SK-N-SH treated with all-trans-retinoic acid at 6 μM for 48 hours (cell line): Measurements from ENCODE around the gene IFIT2.

Experiments used
- ATAC-seq: fragments of 200-7000 bp; cut with Tn5 transposase; 3 replicates; pipeline ENCODE4 v1.9.1; 2020; ENCODE audit warnings: mild to moderate bottlenecking, moderate library complexity
- ARNTL ChIP-seq: fragments of 450-650 bp; formaldehyde crosslinking; IDR thresholded peaks from 2 replicates; pipeline ENCODE4 v1.5.0; 2020; ENCODE audit warnings: low read depth, mild to moderate bottlenecking, moderate library complexity, borderline replicate concordance
- CSDC2 ChIP-seq: fragments of 250-450 bp; sonication (Bioruptor Pico); IDR thresholded peaks from 2 replicates; pipeline ENCODE4 v1.5.0; 2020; ENCODE audit warnings: mild to moderate bottlenecking, moderate library complexity
- ESRRG ChIP-seq: fragments of 250-450 bp; sonication (Bioruptor Pico); IDR thresholded peaks from 2 replicates; pipeline ENCODE4 v1.6.1; 2021; ENCODE audit warnings: mild to moderate bottlenecking
- GLIS3 ChIP-seq: fragments of 250-450 bp; sonication (Bioruptor Pico); IDR thresholded peaks from 2 replicates; pipeline ENCODE4 v1.5.0; 2020; ENCODE audit warnings: mild to moderate bottlenecking, moderate library complexity
- ISL1 ChIP-seq: fragments of 250-450 bp; sonication (Bioruptor Pico); IDR thresholded peaks from 2 replicates; pipeline ENCODE4 v2.1.2; 2022; ENCODE audit warnings: mild to moderate bottlenecking, moderate library complexity
- OSR1 ChIP-seq: fragments of 250-450 bp; sonication (Bioruptor Pico); IDR thresholded peaks from 2 replicates; pipeline ENCODE4 v1.8.0; 2022; ENCODE audit warnings: moderate library complexity, mild to moderate bottlenecking, inconsistent platforms
- PPARA ChIP-seq: fragments of 250-450 bp; sonication (Bioruptor Pico); IDR thresholded peaks from 2 replicates; pipeline ENCODE4 v1.5.0; 2020; ENCODE audit warnings: mild to moderate bottlenecking, borderline replicate concordance
- RARB ChIP-seq: fragments of 250-450 bp; sonication (Bioruptor Pico); IDR thresholded peaks from 2 replicates; pipeline ENCODE4 v1.8.0; 2021; ENCODE audit warnings: mild to moderate bottlenecking, moderate library complexity
- SNAI2 ChIP-seq: fragments of 250-450 bp; sonication (Bioruptor Pico); IDR thresholded peaks from 2 replicates; pipeline ENCODE4 v1.5.0; 2020; ENCODE audit warnings: mild to moderate bottlenecking, moderate library complexity
- TCF4 ChIP-seq: fragments of 250-450 bp; sonication (Bioruptor Pico); IDR thresholded peaks from 2 replicates; pipeline ENCODE4 v1.8.0; 2021; ENCODE audit warnings: mild to moderate bottlenecking, moderate library complexity, borderline replicate concordance
- TOX ChIP-seq: fragments of 250-450 bp; sonication (Bioruptor Pico); IDR thresholded peaks from 2 replicates; pipeline ENCODE4 v1.8.0; 2021; ENCODE audit warnings: mild to moderate bottlenecking, moderate library complexity, borderline replicate concordance
- ZC3H10 ChIP-seq: fragments of 250-450 bp; sonication (Bioruptor Pico); IDR thresholded peaks from 2 replicates; pipeline ENCODE4 v1.5.1; 2021; ENCODE audit warnings: mild to moderate bottlenecking, moderate library complexity
- ZFP3 ChIP-seq: fragments of 250-450 bp; sonication (Bioruptor Pico); IDR thresholded peaks from 2 replicates; pipeline ENCODE4 v1.5.0; 2020; ENCODE audit warnings: mild to moderate bottlenecking, moderate library complexity
- ZFP30 ChIP-seq: fragments of 450-650 bp; formaldehyde crosslinking; IDR thresholded peaks from 2 replicates; pipeline ENCODE4 v1.5.0; 2022; ENCODE audit warnings: mild to moderate bottlenecking, moderate library complexity
- ZNF565 ChIP-seq: fragments of 450-650 bp; formaldehyde crosslinking; conservative IDR thresholded peaks from 2 replicates; pipeline ENCODE4 v1.5.0; 2020; ENCODE audit warnings: low read depth, mild to moderate bottlenecking, moderate library complexity
- ZNF70 ChIP-seq: fragments of 450-650 bp; formaldehyde crosslinking; IDR thresholded peaks from 2 replicates; pipeline ENCODE4 v1.5.0; 2020; ENCODE audit warnings: mild to moderate bottlenecking, moderate library complexity
- TF ChIP-seq, protein P1 (sequence below): fragments of 250-450 bp; sonication (Bioruptor Pico); IDR thresholded peaks from 2 replicates; pipeline ENCODE4 v1.5.1; 2020; ENCODE audit warnings: low read depth, mild to moderate bottlenecking, moderate library complexity
- TF ChIP-seq, protein P2 (sequence below): fragments of 250-450 bp; sonication (Bioruptor Pico); IDR thresholded peaks from 2 replicates; pipeline ENCODE4 v1.5.0; 2020; ENCODE audit warnings: mild to moderate bottlenecking, moderate library complexity
- TF ChIP-seq, protein P3 (sequence below): fragments of 250-450 bp; sonication (Bioruptor Pico); IDR thresholded peaks from 2 replicates; pipeline ENCODE4 v1.8.0; 2020; ENCODE audit warnings: mild to moderate bottlenecking, moderate library complexity, borderline replicate concordance
- TF ChIP-seq, protein P4 (sequence below): fragments of 250-450 bp; sonication (Bioruptor Pico); IDR thresholded peaks from 2 replicates; pipeline ENCODE4 v1.8.0; 2021; ENCODE audit warnings: low read depth, mild to moderate bottlenecking, moderate library complexity, borderline replicate concordance

The IFIT2 gene

DNA sequence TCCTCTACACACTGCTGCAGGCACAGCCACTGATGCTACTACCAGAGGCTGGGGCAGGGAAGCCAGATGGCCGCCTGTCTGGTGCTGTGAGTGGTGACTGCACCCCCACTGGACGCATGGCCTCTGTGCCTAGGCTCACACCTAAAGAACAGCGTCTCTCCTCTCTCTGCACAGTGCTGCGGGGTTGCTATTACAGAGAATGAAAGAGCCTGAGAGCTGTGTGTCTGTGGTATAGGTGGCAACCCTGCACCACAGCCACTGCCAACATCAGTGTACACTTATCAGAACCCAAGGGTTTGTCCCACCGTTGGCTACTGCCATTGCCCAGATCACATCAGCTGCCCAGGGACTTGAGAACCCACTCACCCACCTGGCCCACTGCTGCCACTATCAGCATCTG lies 4.1 kb upstream of the IFIT2 start:
- TF ChIP-seq ZNF70 (CRISPR knock-in tag) (no peak), CSDC2 (no peak), ZFP30 (CRISPR knock-in tag) (no peak), ARNTL (CRISPR knock-in tag) (no peak), ZC3H10 (CRISPR knock-in tag) (no peak), TCF4 (CRISPR knock-in tag) (no peak), PPARA (CRISPR knock-in tag) (no peak), OSR1 (CRISPR knock-in tag) (no peak), ZNF565 (CRISPR knock-in tag) (no peak), GLIS3 (CRISPR knock-in tag) (no peak), ISL1 (CRISPR knock-in tag) (no peak), ZFP3 (CRISPR knock-in tag) (no peak), RARB (no peak), TOX (CRISPR knock-in tag) (no peak)
- TF ChIP-seq, protein P1, sequence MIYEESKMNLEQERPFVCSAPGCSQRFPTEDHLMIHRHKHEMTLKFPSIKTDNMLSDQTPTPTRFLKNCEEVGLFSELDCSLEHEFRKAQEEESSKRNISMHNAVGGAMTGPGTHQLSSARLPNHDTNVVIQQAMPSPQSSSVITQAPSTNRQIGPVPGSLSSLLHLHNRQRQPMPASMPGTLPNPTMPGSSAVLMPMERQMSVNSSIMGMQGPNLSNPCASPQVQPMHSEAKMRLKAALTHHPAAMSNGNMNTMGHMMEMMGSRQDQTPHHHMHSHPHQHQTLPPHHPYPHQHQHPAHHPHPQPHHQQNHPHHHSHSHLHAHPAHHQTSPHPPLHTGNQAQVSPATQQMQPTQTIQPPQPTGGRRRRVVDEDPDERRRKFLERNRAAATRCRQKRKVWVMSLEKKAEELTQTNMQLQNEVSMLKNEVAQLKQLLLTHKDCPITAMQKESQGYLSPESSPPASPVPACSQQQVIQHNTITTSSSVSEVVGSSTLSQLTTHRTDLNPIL (CRISPR knock-in tag) = no peak
- TF ChIP-seq, protein P2, sequence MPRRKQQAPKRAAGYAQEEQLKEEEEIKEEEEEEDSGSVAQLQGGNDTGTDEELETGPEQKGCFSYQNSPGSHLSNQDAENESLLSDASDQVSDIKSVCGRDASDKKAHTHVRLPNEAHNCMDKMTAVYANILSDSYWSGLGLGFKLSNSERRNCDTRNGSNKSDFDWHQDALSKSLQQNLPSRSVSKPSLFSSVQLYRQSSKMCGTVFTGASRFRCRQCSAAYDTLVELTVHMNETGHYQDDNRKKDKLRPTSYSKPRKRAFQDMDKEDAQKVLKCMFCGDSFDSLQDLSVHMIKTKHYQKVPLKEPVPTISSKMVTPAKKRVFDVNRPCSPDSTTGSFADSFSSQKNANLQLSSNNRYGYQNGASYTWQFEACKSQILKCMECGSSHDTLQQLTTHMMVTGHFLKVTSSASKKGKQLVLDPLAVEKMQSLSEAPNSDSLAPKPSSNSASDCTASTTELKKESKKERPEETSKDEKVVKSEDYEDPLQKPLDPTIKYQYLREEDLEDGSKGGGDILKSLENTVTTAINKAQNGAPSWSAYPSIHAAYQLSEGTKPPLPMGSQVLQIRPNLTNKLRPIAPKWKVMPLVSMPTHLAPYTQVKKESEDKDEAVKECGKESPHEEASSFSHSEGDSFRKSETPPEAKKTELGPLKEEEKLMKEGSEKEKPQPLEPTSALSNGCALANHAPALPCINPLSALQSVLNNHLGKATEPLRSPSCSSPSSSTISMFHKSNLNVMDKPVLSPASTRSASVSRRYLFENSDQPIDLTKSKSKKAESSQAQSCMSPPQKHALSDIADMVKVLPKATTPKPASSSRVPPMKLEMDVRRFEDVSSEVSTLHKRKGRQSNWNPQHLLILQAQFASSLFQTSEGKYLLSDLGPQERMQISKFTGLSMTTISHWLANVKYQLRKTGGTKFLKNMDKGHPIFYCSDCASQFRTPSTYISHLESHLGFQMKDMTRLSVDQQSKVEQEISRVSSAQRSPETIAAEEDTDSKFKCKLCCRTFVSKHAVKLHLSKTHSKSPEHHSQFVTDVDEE (CRISPR knock-in tag) = no peak
- no peak for ATAC-seq

DNA sequence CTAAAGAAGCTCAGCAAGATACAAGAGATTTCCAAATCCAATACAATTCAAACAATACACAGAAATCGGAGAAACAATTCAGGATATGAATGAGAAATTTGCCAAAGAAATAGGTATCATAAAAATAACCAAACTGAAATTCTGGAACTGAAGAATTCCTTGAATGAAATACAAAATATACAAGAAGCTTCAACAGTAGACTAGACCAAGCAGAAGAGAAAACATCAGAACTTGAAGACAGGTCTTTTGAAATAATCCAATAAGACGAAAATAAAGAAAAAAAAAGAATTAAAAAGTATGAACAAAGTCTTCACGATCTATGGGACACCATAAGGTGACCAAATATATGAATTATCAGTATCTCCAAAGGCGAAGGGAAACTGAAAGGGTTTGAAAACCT lies 2.8 kb upstream of the IFIT2 start:
- TF ChIP-seq TOX (CRISPR knock-in tag) (no peak), ESRRG (CRISPR knock-in tag) (no peak), ZFP30 (CRISPR knock-in tag) (peak; percentile 58; the same call in 1 of the 2 replicates)

DNA sequence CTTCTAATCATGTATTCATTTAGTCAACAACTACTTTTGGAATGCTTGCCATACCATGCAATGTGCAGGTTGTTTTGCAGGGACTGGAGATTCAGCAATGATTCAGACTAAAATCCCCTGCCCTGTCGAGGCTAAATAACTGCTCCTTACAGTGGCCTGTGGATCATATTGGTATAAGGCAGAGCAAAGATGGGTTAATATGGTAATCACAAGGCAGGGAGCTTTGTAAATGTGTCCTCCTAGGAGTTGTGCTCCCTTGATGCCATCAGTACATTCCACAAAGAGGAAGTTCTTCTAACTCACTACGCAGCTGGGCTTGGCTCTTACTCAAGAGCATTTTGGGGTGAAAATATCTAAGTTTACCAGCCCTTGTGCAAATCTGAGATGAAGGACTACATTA lies 614 bp upstream of the IFIT2 start:
- peak; percentile 64 for ATAC-seq
- TF ChIP-seq, protein P1 (CRISPR knock-in tag) = no peak
- TF ChIP-seq ZFP3 (CRISPR knock-in tag) (no peak), TCF4 (CRISPR knock-in tag) (no peak), ZNF70 (CRISPR knock-in tag) (no peak), ZC3H10 (CRISPR knock-in tag) (no peak), OSR1 (CRISPR knock-in tag) (no peak), SNAI2 (CRISPR knock-in tag) (no peak), ARNTL (CRISPR knock-in tag) (no peak), GLIS3 (CRISPR knock-in tag) (no peak), PPARA (CRISPR knock-in tag) (no peak), RARB (no peak), CSDC2 (no peak), ZFP30 (CRISPR knock-in tag) (no peak)
- TF ChIP-seq, protein P3, sequence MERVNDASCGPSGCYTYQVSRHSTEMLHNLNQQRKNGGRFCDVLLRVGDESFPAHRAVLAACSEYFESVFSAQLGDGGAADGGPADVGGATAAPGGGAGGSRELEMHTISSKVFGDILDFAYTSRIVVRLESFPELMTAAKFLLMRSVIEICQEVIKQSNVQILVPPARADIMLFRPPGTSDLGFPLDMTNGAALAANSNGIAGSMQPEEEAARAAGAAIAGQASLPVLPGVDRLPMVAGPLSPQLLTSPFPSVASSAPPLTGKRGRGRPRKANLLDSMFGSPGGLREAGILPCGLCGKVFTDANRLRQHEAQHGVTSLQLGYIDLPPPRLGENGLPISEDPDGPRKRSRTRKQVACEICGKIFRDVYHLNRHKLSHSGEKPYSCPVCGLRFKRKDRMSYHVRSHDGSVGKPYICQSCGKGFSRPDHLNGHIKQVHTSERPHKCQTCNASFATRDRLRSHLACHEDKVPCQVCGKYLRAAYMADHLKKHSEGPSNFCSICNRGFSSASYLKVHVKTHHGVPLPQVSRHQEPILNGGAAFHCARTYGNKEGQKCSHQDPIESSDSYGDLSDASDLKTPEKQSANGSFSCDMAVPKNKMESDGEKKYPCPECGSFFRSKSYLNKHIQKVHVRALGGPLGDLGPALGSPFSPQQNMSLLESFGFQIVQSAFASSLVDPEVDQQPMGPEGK (CRISPR knock-in tag) = no peak
- TF ChIP-seq, protein P4, sequence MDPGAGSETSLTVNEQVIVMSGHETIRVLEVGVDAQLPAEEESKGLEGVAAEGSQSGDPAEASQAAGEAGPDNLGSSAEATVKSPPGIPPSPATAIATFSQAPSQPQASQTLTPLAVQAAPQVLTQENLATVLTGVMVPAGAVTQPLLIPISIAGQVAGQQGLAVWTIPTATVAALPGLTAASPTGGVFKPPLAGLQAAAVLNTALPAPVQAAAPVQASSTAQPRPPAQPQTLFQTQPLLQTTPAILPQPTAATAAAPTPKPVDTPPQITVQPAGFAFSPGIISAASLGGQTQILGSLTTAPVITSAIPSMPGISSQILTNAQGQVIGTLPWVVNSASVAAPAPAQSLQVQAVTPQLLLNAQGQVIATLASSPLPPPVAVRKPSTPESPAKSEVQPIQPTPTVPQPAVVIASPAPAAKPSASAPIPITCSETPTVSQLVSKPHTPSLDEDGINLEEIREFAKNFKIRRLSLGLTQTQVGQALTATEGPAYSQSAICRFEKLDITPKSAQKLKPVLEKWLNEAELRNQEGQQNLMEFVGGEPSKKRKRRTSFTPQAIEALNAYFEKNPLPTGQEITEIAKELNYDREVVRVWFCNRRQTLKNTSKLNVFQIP (CRISPR knock-in tag) = no peak

More for the DNA sequence above, 2.8 kb upstream of the IFIT2 start:
- no peak for ATAC-seq
